T-helper 1 cell treated with Interleukin-12 subunit alpha and Interleukin-12 subunit beta and Interleukin-4 antibody, amounts not matched to agents 30 μg/mL and 1 μg/mL, for 36 hours (primary cell): Measurements from ENCODE around the gene PARM1.

Source experiments
- H3K27ac Mint-ChIP-seq: one replicate; pipeline ENCODE4 v1.8.0; 2021; ENCODE audit warnings: mild to moderate bottlenecking, mixed read lengths
- H3K27me3 Mint-ChIP-seq: one replicate; pipeline ENCODE4 v1.8.0; 2021; ENCODE audit warnings: low read depth, mixed read lengths
- H3K36me3 Mint-ChIP-seq: one replicate; pipeline ENCODE4 v1.8.0; 2021; ENCODE audit warnings: low read depth, mixed read lengths
- H3K4me1 Mint-ChIP-seq: one replicate; pipeline ENCODE4 v1.8.0; 2021; ENCODE audit warnings: low read depth, mixed read lengths
- H3K4me3 Mint-ChIP-seq: one replicate; pipeline ENCODE4 v1.8.0; 2021; ENCODE audit warnings: mild to moderate bottlenecking, moderate library complexity, mixed read lengths
- H3K9me3 Mint-ChIP-seq: one replicate; pipeline ENCODE4 v1.8.0; 2021; ENCODE audit warnings: mixed read lengths

PARM1 gene

GRCh38 chr4:75046226-75046625, 113.3 kb downstream of the PARM1 start:
- no peak overlapping the region for H3K27ac Mint-ChIP-seq
- no peaks in the 10 kb centered on the region for H3K4me1 Mint-ChIP-seq
- no peak overlapping the region for H3K4me3 Mint-ChIP-seq
- H3K27me3 Mint-ChIP-seq = no peaks in the 10 kb centered on the region
- H3K9me3 Mint-ChIP-seq = no peaks in the 10 kb centered on the region
- no peaks in the 10 kb centered on the region for H3K36me3 Mint-ChIP-seq

- Mint-ChIP-seq H3K9me3 (no peaks in the 10 kb centered on the region), H3K27ac (no peak overlapping the region), H3K27me3 (no peaks in the 10 kb centered on the region), H3K36me3 (no peaks in the 10 kb centered on the region), H3K4me1 (no peaks in the 10 kb centered on the region), H3K4me3 (no peak overlapping the region)
Measured at GRCh38 chr4:75046641-75047040, 113.7 kb downstream of the PARM1 start.

- no peaks in the 10 kb centered on the region for H3K4me1 Mint-ChIP-seq
- H3K36me3 Mint-ChIP-seq = no peaks in the 10 kb centered on the region
- H3K27ac Mint-ChIP-seq = no peak overlapping the region
- no peaks in the 10 kb centered on the region for H3K27me3 Mint-ChIP-seq
- no peak overlapping the region for H3K4me3 Mint-ChIP-seq
- H3K9me3 Mint-ChIP-seq = no peaks in the 10 kb centered on the region
Measured at GRCh38 chr4:75048208-75048879, 115.4 kb downstream of the PARM1 start.

GRCh38 chr4:75051431-75051830, 118.5 kb downstream of the PARM1 start:
- no peaks in the 10 kb centered on the region for H3K36me3 Mint-ChIP-seq
- H3K4me1 Mint-ChIP-seq = no peaks in the 10 kb centered on the region
- H3K4me3 Mint-ChIP-seq = no peak overlapping the region
- H3K27me3 Mint-ChIP-seq = no peaks in the 10 kb centered on the region
- H3K9me3 Mint-ChIP-seq = no peaks in the 10 kb centered on the region
- no peak overlapping the region for H3K27ac Mint-ChIP-seq

GRCh38 chr4:75053352-75053751, 120.4 kb downstream of the PARM1 start:
- Mint-ChIP-seq H3K4me3 (no peak overlapping the region), H3K27me3 (no peaks in the 10 kb centered on the region), H3K4me1 (no peaks in the 10 kb centered on the region), H3K27ac (no peak overlapping the region), H3K36me3 (no peaks in the 10 kb centered on the region), H3K9me3 (no peaks in the 10 kb centered on the region)

GRCh38 chr4:75054078-75054477, 121.2 kb downstream of the PARM1 start:
- Mint-ChIP-seq H3K36me3 (no peaks in the 10 kb centered on the region), H3K4me3 (no peak overlapping the region), H3K4me1 (no peaks in the 10 kb centered on the region), H3K27ac (no peak overlapping the region), H3K27me3 (no peaks in the 10 kb centered on the region), H3K9me3 (no peaks in the 10 kb centered on the region)

GRCh38 chr4:75056277-75056676, 123.4 kb downstream of the PARM1 start:
- Mint-ChIP-seq H3K4me3 (no peak overlapping the region), H3K4me1 (no peaks in the 10 kb centered on the region), H3K9me3 (no peaks in the 10 kb centered on the region), H3K27ac (no peak overlapping the region), H3K27me3 (no peaks in the 10 kb centered on the region), H3K36me3 (no peaks in the 10 kb centered on the region)

GRCh38 chr4:75057369-75057768, 124.5 kb downstream of the PARM1 start:
- Mint-ChIP-seq H3K27me3 (no peaks in the 10 kb centered on the region), H3K9me3 (no peaks in the 10 kb centered on the region), H3K36me3 (no peaks in the 10 kb centered on the region), H3K4me1 (no peaks in the 10 kb centered on the region), H3K27ac (no peak overlapping the region), H3K4me3 (no peak overlapping the region)

- Mint-ChIP-seq H3K4me3 (no peak overlapping the region), H3K9me3 (no peaks in the 10 kb centered on the region), H3K4me1 (no peaks in the 10 kb centered on the region), H3K27ac (no peak overlapping the region), H3K36me3 (no peaks in the 10 kb centered on the region), H3K27me3 (no peaks in the 10 kb centered on the region)
Measured at GRCh38 chr4:75058486-75058885, 125.6 kb downstream of the PARM1 start.

GRCh38 chr4:75063433-75063832, 130.5 kb downstream of the PARM1 start:
- Mint-ChIP-seq H3K9me3 (no peaks in the 10 kb centered on the region), H3K27me3 (no peaks in the 10 kb centered on the region), H3K4me3 (no peak overlapping the region), H3K27ac (no peak overlapping the region), H3K4me1 (no peaks in the 10 kb centered on the region), H3K36me3 (no peaks in the 10 kb centered on the region)

GRCh38 chr4:75065909-75066308, 133.0 kb downstream of the PARM1 start:
- Mint-ChIP-seq H3K27ac (no peak overlapping the region), H3K36me3 (no peaks in the 10 kb centered on the region), H3K27me3 (no peaks in the 10 kb centered on the region), H3K4me1 (no peaks in the 10 kb centered on the region), H3K4me3 (no peak overlapping the region), H3K9me3 (no peaks in the 10 kb centered on the region)

GRCh38 chr4:75069493-75070074, 136.7 kb downstream of the PARM1 start:
- no peak overlapping the region for H3K27ac Mint-ChIP-seq
- H3K9me3 Mint-ChIP-seq = no peaks in the 10 kb centered on the region
- no peaks in the 10 kb centered on the region for H3K4me1 Mint-ChIP-seq
- H3K27me3 Mint-ChIP-seq = no peaks in the 10 kb centered on the region
- no peak overlapping the region for H3K4me3 Mint-ChIP-seq
- no peaks in the 10 kb centered on the region for H3K36me3 Mint-ChIP-seq

- no peaks in the 10 kb centered on the region for H3K9me3 Mint-ChIP-seq
- H3K4me1 Mint-ChIP-seq = no peaks in the 10 kb centered on the region
- no peaks in the 10 kb centered on the region for H3K36me3 Mint-ChIP-seq
- no peak overlapping the region for H3K4me3 Mint-ChIP-seq
- H3K27ac Mint-ChIP-seq = no peak overlapping the region
- H3K27me3 Mint-ChIP-seq = no peaks in the 10 kb centered on the region
Measured at GRCh38 chr4:75071317-75071716, 138.4 kb downstream of the PARM1 start.

- no peaks in the 10 kb centered on the region for H3K27me3 Mint-ChIP-seq
- no peaks in the 10 kb centered on the region for H3K36me3 Mint-ChIP-seq
- H3K9me3 Mint-ChIP-seq = no peaks in the 10 kb centered on the region
- no peaks in the 10 kb centered on the region for H3K4me1 Mint-ChIP-seq
- H3K4me3 Mint-ChIP-seq = no peak overlapping the region
- H3K27ac Mint-ChIP-seq = no peak overlapping the region
Measured at GRCh38 chr4:75080888-75081287, 148.0 kb downstream of the PARM1 start.

GRCh38 chr4:75081561-75081960, 148.6 kb downstream of the PARM1 start:
- H3K9me3 Mint-ChIP-seq = no peaks in the 10 kb centered on the region
- H3K36me3 Mint-ChIP-seq = no peaks in the 10 kb centered on the region
- H3K4me1 Mint-ChIP-seq = no peaks in the 10 kb centered on the region
- H3K4me3 Mint-ChIP-seq = no peak overlapping the region
- no peak overlapping the region for H3K27ac Mint-ChIP-seq
- H3K27me3 Mint-ChIP-seq = no peaks in the 10 kb centered on the region

- H3K4me3 Mint-ChIP-seq = no peak overlapping the region
- no peaks in the 10 kb centered on the region for H3K4me1 Mint-ChIP-seq
- H3K27ac Mint-ChIP-seq = no peak overlapping the region
- H3K27me3 Mint-ChIP-seq = no peaks in the 10 kb centered on the region
- no peaks in the 10 kb centered on the region for H3K36me3 Mint-ChIP-seq
- H3K9me3 Mint-ChIP-seq = peaks cover 3% of the 10 kb centered on the region
Measured at GRCh38 chr4:75087416-75087815, 154.5 kb downstream of the PARM1 start.
